ENCODE measurements around the gene IL1R2.

GRCh38 chr2:101981066-101981465 is 10.7 kb upstream of the IL1R2 start:
- TF ChIP-seq, protein P1, sequence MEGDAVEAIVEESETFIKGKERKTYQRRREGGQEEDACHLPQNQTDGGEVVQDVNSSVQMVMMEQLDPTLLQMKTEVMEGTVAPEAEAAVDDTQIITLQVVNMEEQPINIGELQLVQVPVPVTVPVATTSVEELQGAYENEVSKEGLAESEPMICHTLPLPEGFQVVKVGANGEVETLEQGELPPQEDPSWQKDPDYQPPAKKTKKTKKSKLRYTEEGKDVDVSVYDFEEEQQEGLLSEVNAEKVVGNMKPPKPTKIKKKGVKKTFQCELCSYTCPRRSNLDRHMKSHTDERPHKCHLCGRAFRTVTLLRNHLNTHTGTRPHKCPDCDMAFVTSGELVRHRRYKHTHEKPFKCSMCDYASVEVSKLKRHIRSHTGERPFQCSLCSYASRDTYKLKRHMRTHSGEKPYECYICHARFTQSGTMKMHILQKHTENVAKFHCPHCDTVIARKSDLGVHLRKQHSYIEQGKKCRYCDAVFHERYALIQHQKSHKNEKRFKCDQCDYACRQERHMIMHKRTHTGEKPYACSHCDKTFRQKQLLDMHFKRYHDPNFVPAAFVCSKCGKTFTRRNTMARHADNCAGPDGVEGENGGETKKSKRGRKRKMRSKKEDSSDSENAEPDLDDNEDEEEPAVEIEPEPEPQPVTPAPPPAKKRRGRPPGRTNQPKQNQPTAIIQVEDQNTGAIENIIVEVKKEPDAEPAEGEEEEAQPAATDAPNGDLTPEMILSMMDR (IDR thresholded peaks at IDR 0.05) = no peak
- TF ChIP-seq POLR2A (IDR thresholded peaks at IDR 0.05) (no peak), EP300 (IDR thresholded peaks at IDR 0.05) (no peak), POLR2AphosphoS5 (IDR thresholded peaks at IDR 0.05) (no peak)
